ENCODE data around the gene ZNF705A.
"Not testable (repeated sequence)": the region's sequence is repeated elsewhere in the genome, so short reads cannot be mapped to it uniquely, and the experiment has no call there.

The ZNF705A gene

DNA sequence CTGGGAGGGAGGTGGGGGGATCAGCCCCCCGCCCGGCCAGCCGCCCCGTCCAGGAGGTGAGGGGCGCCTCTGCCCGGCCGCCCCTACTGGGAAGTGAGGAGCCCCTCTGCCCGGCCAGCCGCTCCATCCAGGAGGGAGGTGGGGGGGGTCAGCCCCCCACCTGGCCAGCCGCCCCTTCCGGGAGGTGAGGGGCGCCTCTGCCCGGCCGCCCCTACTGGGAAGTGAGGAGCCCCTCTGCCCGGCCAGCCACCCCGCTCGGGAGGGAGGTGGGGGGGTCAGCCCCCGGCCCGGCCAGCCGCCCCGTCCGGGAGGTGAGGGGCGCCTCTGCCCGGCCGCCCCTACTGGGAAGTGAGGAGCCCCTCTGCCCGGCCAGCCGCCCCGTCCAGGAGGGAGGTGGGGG lies 27.4 kb downstream of the ZNF705A start:
- DNase-seq (ENCODE audit: low read depth in 2 of 2), result not testable (repeated sequence)

DNA sequence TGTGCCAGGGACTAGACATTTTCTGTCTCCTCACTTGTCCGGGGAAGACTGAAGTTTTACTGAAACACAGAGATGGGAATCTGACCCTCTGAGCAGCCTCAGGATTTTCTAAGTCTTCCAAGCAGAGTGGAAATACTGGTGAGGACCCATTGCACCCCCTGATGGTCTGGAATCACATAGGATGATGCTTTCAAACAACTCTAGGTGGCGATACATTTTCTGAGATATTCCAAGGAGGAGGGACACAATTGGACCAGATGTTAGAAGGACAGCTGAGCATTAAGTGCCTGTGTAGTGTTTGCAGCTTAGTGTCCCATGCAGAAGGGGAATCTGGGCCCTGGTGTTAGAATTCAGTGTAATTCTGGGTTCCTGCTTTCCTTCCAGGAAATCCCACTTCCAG lies 31.3 kb downstream of the ZNF705A start:
- DNase-seq (ENCODE audit: low read depth in 2 of 2), result not testable (repeated sequence)

DNA sequence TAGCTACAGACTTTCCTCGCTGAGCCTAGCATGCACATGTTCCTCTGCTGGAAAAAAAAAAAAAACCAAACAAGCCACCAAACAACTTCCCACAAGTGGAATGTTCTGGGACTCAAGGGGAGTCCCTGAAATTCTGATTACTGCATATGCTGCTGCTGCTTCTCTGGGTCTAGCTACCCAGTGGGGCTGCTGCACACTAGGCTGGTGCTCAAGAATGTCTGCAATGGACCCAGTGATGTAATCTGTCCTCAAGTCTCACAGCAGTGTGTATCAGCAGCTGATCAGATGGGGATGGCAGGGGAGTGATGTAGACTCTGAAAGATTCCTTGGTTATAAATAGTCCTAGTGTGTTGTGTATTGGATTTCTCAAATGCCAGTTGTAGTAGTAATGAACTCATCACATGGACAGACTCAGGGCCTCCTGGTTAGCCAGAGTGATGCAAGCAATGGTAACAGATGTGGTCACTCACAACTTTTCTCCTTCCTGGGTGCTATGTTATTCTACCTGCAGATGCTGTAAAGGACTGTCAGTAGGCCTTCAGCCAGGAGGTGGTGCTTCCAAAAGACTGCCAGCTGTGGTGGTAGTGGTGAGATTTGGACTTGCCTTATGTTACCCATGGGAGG lies 41.0 kb downstream of the ZNF705A start:
- DNase-seq (ENCODE audit: low read depth in 2 of 2), result not testable (repeated sequence)

DNA sequence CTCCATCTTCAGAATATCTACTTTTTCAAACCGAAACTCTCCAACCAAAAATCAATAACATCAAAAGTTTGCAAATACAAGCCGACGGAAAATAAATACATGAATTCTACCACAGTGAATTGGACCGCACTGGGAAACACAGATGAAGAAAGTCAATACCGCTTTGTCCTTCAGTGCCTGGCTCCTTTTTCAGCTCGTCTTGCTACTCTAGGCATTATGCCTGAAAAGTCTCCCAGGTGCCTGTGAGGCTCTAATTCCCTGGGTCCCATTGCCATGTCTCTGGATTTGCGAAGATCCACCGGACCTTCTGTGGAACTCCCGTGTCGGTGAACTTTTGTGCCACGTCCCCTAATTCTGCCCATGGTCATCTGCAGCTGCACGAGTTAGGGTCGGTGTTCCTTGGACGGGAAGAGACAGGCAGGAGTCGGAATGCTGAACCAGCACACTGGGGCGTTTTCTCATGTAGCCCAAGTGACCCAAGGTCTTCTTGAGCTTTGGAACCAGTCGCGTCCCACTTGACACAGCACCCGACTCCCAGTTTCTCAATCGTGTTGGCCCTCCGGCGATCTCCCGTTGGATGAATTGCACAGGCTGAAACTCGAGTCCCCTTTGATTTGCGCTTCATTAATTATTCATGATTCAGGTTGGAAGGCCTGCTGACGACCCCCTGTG lies 62.0 kb downstream of the ZNF705A start:
- DNase-seq (ENCODE audit: low read depth in 2 of 2), result not testable (repeated sequence)

DNA sequence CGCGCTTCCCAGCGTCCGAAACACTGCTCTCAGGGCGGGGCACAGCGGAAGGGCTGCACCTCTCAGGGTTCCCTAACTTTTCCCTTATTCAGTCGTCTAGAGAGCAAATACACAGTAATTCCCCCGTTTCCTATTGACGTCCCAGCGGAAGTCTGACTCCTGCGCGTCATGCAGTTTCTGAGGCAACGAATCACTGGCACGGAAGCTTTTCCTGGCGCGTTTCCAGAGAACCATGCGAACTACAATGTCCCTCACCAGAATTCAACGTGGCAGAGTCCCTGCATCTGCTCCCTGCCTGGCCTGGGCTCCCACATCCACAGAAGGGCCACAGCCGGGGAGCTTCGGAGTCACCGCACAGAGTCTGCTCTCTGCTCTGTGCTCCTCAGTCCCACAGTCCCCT lies 64.6 kb downstream of the ZNF705A start:
- not testable (repeated sequence) for DNase-seq (ENCODE audit: low read depth in 2 of 2)

DNA sequence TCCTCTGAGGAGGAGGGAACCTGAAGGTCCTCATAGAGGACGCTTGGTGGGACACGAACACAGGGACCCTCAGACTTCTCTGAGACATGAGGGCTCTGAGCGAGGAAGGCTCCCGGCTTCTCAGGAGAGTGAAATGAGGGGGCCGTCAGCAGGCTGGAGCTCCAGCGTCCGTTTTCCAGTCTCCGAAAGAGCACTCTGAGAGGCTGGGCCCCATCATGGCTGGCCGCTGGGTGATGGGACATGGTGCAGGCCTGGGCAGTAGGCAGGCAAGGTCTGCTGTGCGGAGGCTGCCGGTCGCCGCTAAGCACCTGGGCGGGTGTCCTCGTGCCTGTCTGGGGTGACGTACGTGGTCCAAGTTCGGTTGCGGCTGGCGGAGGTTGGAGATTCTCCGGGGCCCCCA lies 65.0 kb downstream of the ZNF705A start:
- DNase-seq (ENCODE audit: low read depth in 2 of 2), result not testable (repeated sequence)

DNA sequence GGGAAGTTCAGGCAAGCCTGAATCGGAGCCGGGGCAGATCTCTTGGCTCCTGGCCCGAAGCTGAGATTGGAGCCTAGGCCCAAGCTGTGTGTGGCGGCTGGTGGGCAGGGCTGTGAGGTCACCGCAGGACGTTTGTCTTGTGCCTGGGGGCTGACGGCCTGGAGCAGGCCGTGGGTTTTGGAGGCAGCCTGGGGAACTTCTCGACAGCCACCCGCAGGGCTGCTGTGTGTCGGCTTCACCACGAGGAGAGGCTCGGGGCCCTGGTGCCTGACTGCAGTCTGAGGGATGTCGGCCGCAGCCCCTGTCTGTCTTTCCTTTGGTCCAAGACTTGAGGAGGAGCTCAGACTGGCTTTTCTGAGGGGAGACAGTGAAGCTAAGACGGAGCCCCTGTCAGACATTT lies 65.5 kb downstream of the ZNF705A start:
- DNase-seq (ENCODE audit: low read depth in 2 of 2), result not testable (repeated sequence)

DNA sequence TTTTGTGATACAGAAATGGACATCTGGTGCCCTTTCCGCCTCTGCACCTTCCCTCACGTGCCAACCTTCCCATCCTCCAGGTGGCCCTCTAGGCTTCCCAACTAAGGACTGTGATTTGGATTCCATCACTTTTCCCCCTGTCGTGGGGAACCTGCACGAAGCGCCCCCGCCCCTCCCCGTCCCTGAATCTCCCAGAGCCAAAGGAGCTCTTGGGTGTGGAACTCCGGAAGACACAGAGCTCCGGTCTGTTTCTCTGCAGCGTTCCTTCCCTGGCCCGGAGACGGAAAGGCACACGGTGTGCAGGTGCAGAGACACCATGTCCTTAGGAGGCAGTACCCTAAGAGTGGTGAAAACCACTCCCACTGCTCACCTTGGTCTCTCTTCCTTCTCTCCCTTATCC lies 66.8 kb downstream of the ZNF705A start:
- not testable (repeated sequence) for DNase-seq (ENCODE audit: low read depth in 2 of 2)

DNA sequence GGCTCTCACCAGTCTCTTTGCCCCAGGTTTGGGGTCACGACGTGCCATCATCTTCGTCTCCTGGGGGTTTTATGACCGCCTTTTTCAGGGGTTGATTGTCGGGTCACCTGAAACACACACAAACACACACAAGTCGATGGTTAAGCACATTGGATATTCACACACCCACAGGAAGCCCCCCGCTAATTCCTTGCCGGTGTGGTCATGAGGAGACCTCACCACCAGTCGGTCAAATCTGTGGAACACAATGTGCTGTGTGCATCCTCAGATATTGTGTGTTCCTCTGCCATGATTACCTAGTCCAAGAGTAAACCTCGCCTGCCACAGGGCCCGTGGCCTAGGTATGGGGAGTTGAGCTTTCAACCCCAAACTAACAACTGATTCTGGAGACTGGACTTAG lies 68.0 kb downstream of the ZNF705A start:
- DNase-seq (ENCODE audit: low read depth in 2 of 2), result not testable (repeated sequence)

DNA sequence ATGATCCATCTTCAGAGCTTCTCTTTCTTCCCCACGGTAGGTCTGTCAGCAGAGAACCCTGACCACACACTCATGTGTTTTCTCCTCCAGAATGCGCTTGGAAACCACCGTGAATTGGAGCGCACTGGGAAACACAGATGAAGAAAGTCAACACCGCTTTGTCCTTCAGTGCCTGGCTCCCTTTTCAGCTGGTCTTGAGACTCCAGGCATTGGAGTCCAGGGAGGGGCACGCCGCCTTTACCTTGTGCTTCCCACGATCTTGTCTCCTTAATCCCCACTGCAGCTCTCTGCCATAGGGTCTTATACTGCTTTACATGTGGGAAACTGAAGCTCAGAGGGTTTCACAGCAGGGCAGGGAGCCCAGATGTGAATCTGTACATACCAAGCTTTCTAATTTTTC lies 69.5 kb downstream of the ZNF705A start:
- DNase-seq (ENCODE audit: low read depth in 2 of 2), result no peak

DNA sequence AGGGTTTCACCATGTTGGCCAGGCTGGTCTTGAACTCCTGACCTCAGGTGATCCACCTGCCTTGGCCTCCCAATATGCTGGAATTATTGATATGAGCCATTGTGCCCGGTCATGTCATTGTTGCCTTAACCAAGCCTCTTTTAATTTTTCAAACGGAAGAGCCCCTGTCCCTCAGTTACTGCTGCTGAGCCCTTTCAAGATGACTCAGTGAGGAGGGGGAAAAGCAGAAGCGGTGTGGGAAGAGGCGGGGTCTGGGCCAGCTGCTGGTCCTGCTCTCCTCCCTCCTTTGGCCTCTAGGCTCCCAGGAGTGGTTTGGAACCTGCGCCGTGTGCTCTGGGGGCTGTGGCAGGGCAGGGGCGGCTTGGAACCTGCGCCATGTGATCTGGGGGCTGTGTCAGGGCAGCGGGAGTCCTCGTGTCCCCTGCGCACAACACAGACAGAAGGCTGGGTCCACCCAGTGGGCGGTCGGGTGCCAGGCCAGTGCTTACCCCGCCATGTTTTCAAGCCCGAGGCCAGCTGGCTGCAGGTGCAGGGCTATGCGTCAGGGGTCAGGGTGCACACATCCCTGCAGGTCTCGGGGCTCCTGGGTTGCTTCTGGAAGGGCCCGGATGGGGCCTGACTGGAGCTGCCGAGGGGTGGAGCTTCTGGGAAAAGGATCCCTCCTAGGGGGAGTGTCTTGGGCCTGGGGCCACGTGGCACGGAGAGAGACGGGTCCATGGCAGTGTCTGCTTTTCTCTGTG lies 70.3 kb downstream of the ZNF705A start, which contains the start of gene FAM90A1:
FAM90A1 (minus strand) TSS at position 627 of the 740 bp plus-strand sequence. CDS start 2,786 bp downstream, outside the sequence.
- not testable (repeated sequence) for DNase-seq (ENCODE audit: low read depth in 2 of 2)

DNA sequence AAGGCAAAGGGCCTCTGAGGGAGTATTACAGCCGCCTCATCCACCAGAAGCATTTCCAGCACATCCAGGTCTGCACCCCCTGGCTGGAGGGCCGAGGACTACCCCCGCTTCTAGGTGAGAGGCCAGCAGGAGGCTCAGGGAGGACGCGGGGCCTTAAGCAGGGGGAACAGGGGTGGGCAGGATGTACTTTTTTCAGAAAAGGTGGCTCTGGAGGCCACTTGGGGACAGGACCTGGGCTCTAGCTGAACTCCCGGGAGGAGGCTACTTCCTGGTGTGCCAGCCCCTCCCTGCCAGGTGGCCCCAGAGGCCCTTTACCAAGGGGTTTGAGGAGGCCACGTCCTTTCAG lies 70.9 kb downstream of the ZNF705A start:
- DNase-seq (ENCODE audit: low read depth in 2 of 2), result not testable (repeated sequence)

DNA sequence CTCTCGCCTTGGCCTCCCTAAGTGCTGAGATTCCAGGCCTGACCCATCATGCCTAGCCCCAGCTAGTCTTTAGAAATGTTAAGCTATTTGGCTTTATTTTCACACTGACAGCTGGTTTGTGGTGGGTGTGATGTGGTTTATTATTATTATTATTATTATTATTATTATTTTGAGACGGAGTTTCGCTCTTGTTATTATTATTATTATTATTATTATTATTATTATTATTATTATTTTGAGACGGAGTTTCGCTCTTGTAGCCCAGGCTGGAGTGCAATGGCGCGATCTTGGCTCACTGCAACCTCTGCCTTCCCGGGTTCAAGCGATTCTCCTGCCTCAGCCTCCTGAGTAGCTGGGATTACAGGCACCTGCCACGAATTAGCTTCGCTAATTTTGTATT lies 71.8 kb downstream of the ZNF705A start:
- DNase-seq (ENCODE audit: low read depth in 2 of 2), result not testable (repeated sequence)

DNA sequence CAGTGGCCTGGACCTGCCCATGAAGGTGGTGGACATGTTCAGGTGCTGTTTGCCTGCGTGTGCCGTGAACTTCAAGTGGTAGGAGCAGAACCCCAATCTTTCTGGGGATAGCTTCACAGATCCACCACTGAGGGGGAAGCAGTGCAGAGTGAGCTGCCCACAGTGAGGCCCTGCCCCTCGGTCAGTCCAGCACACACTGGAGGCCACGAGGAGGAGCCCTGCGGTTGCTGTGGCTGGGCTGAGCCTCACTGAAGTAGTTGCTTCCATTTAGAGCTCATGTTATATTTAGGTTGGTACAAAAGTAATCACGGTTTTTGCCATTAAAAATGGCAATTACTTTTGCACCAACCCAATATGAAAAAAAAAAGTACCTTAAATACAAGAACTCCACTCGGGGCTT lies 72.7 kb downstream of the ZNF705A start:
- not testable (repeated sequence) for DNase-seq (ENCODE audit: low read depth in 2 of 2)

Measured in stimulated activated CD4-positive, alpha-beta T cell treated with anti-CD3 and anti-CD28 coated beads, Interleukin-1b, Interleukin-23, amount 100 ng/mL, for 4 hours (primary cell).